ENCODE results near the gene MAPK11.

MAPK11 gene

GRCh38 chr22:50243685-50244419, 26.3 kb downstream of the MAPK11 start:
- H3K36me3 ChIP-seq = peaks cover 24% of the 10 kb centered on the region
- H3K4me1 ChIP-seq = peaks cover 14% of the 10 kb centered on the region

DNA sequence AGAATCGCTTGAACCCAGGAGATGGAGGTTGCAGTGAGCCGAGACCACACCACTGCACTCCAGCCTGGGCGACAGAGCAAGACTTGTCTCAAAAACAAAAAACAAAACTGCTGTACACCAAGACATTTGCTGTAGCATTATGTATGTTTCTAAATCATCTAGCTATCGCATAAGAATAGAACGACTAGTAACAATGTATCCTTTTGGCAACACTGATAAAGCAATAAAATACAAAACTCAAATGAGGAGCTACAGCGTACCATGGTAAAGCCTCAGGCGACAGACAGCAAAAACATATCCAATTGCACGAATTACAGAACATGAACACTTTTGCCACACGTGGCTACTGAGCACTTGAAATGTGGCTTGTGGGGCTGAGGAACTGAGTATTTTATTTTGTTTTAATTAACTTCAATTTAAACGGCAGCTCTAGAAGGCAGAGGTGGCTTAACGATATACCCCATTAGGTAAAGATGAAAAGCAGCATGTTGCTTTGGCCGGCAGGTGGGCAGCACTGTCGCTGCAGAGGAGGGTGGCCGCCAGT, 27.7 kb downstream of the MAPK11 start:
- Histone ChIP-seq H3K4me1 (peaks cover 2% of the 10 kb centered on the region), H3K27me3 (no peaks in the 10 kb centered on the region), H3K36me3 (peaks cover 24% of the 10 kb centered on the region), H3K4me3 (ENCODE audit: low read depth, low read length) (peak overlapping the region; percentile 94), H3K9me3 (no peaks in the 10 kb centered on the region)
- 0 out of 2 replicates have a peak, but pooled peaks have one; percentile 2 for TF ChIP-seq CTCF (IDR thresholded peaks at IDR 0.05; ENCODE audit: low read depth, low read length)
- no peak for DNase-seq

More at GRCh38 chr22:50243685-50244419, 26.3 kb downstream of the MAPK11 start:
- Histone ChIP-seq H3K27me3 (no peaks in the 10 kb centered on the region), H3K4me3 (ENCODE audit: low read depth, low read length) (peak overlapping the region; percentile 94), H3K9me3 (no peaks in the 10 kb centered on the region)
- DNase-seq = no peak
- no peak for TF ChIP-seq CTCF (IDR thresholded peaks at IDR 0.05; ENCODE audit: low read depth, low read length)

DNA sequence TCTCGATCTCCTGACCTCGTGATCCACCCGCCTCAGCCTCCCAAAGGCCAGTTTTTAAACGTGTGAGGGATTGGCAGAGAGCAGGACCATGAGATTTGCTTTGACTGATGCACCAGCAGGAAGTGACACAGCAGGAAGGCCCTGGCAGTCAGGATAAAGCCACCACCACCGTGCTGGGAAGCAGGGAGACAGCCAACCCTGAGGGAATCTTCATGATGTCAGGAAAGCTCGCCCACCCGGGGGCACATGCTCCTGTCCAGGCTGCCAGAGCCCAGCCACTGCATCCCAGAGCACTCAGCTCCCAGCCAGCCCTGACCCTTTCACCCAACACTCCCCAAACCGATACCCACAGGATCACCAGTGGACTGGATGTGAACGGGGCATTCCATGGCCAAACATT, 31.4 kb downstream of the MAPK11 start:
- DNase-seq = no peak
- TF ChIP-seq CTCF (IDR thresholded peaks at IDR 0.05; ENCODE audit: low read depth, low read length) = no peak
- Histone ChIP-seq H3K27me3 (no peaks in the 10 kb centered on the region), H3K36me3 (peaks cover 12% of the 10 kb centered on the region), H3K9me3 (no peaks in the 10 kb centered on the region; the same call in 1 of the 2 replicates), H3K4me3 (ENCODE audit: low read depth, low read length) (no peak overlapping the region), H3K4me1 (no peaks in the 10 kb centered on the region)

- Histone ChIP-seq H3K27me3 (no peaks in the 10 kb centered on the region), H3K4me3 (ENCODE audit: low read depth, low read length) (no peak overlapping the region), H3K9me3 (no peaks in the 10 kb centered on the region; the same call in 1 of the 2 replicates), H3K4me1 (no peaks in the 10 kb centered on the region), H3K36me3 (peaks cover 18% of the 10 kb centered on the region)
- DNase-seq = peak; percentile 31
- peak; percentile 64 for TF ChIP-seq CTCF (IDR thresholded peaks at IDR 0.05; ENCODE audit: low read depth, low read length)
These were observed 33.3 kb downstream of the MAPK11 start for GRCh38 chr22:50236731-50237409.

- no peaks in the 10 kb centered on the region for H3K27me3 ChIP-seq
- no peaks in the 10 kb centered on the region; the same call in 1 of the 2 replicates for H3K9me3 ChIP-seq
- DNase-seq = no peak
- no peaks in the 10 kb centered on the region for H3K4me1 ChIP-seq
- H3K36me3 ChIP-seq = peaks cover 19% of the 10 kb centered on the region
- no peak overlapping the region for H3K4me3 ChIP-seq (ENCODE audit: low read depth, low read length)
- no peak for TF ChIP-seq CTCF (IDR thresholded peaks at IDR 0.05; ENCODE audit: low read depth, low read length)
These were observed 37.0 kb downstream of the MAPK11 start for GRCh38 chr22:50233223-50233622.
